Activated naive CD4-positive, alpha-beta T cell (primary cell): Measurements from ENCODE around the gene SRR.
"Not testable (repeated sequence)": the region's sequence is repeated elsewhere in the genome, so short reads cannot be mapped to it uniquely, and the experiment has no call there.

Source experiments
- DNase-seq, 4 experiments: peaks; one replicate each; lab custom pipeline; 2025; lab: John Stamatoyannopoulos, UW

Gene SRR, protein sequence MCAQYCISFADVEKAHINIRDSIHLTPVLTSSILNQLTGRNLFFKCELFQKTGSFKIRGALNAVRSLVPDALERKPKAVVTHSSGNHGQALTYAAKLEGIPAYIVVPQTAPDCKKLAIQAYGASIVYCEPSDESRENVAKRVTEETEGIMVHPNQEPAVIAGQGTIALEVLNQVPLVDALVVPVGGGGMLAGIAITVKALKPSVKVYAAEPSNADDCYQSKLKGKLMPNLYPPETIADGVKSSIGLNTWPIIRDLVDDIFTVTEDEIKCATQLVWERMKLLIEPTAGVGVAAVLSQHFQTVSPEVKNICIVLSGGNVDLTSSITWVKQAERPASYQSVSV

DNA sequence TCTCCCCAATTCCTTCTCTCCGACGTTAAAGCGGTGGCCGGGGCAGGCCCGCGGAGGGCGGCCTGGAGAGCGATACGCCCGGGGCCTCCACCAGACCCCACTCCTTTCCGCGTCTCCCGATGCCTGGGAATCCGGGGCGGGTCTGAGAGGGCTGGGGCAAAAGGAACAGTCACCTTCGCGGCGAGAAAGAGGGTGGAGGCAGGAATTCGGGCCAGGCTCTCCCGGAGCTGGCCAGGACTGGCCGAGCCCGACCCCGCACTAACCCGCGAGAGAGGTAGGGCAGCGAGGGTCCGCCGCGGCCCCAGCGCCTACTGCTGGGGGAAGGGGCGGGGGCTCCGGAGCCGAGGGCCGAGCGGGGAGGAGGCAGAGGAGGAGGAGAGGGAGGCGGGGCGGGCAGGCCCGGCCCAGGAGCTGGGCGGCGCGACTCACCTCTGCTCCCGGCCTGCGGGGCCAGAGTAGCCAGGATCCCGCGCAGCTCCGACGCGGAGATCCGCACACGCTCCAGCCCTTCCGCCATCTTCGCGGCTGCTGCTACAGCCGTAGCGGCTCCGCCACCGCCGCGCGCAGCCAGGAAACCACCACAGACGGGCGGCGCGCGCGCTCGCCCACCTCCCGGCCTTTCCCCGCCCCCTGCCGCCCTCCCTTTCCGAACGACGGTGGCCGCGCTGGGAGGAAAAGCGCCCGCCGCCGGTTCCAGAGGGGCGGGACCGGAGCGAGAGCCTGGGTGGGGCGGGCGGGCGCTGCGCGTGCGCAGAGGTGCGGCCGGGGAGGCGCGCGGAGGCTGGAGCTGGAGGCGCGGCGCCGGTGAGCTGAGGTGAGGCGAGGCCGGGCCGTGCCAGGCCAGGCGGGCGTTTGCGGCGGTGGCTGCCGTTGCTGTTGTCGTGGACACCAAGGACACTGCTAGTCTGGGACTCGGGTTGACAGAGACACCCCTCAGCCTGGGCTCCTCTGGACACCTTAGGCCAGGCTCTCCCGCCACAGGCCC is at the start of gene SRR, which contains the start of gene SMG6:
SRR (plus strand) TSS at position 747 of the 985 bp plus-strand sequence. CDS start 11,611 bp downstream, outside the sequence.
SMG6 (minus strand) TSS at position 582 of the 985 bp plus-strand sequence; CDS start at position 517, 65 bp downstream.
- peak; percentile 90 to 98 (median 94) for DNase-seq

DNA sequence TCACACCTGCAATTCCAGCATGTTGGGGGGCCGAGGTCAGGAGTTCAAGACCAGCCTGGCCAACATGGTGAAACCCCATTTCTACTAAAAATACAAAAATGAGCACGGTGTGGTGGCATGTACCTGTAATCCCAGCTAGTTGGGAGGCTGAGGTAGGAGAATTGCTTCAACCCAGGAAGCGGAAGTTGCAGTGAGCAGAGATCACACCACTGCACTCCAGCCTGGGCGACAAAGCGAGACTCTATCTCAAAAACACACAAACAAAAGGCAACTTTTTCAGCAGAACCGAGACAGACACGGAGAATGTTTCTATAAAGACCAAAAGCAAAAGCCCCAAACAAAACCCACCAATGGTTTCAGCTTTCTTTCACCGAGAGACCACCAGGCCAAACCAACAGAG is 44.9 kb upstream of the SRR start:
- not testable (repeated sequence) for DNase-seq

DNA sequence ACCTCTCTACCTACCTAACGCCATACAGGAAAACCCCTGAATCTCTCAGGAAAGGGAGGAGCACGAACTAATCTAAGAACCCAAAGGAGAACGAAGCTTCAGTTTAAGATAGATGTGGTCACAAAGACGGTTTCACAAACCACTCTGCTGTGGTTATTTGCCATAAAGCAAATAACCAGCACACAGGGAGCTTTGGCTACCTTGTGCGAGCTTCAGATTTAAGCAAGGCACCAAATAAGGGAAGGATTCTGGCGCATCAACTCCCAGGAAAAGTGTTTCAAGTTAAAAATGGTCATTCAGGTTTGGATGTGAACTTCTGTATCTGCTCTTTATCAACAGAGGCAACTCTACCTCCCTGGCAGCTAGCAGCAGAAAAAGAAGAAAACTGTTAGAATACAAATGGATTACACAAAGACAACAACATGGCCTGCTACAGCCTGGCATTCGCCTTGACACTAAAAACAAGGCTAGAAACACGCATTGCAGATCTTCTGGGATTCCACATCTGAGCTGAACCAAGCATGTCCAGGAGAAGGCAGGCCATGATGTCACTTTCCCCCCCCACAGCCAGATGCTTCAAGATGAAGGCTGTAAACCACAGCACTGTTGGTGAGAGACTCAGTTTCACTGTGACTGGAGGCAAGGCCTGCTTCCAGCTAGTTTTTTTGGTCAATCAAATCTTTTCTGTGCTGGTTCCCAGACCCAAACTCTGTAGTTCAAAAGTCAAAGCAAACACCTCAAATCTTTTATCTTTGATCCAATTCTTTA is 43.8 kb upstream of the SRR start:
- peak in 1 of 4 experiments; percentile 18 for DNase-seq

DNA sequence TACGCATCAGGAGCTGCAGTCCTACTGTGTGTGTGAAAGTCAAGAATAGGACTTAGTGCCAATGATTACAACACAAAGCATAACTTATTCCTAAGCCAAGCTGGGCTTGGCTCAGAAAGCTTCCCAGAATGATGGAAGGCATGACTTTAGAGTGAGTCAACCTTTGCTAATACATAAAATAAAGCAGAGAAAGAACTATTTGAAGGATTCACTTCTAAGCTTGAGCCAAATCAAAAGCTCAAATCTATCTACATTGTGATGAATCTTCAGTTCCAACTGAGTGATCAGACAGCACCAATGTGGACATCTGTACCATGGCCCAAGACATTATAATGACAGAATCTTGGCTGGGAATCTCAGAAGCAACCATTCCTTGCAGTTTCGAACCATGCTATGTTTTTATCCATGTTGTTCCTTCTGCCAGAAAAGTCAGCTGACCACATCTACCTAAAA is 41.6 kb upstream of the SRR start:
- no peak for DNase-seq

DNA sequence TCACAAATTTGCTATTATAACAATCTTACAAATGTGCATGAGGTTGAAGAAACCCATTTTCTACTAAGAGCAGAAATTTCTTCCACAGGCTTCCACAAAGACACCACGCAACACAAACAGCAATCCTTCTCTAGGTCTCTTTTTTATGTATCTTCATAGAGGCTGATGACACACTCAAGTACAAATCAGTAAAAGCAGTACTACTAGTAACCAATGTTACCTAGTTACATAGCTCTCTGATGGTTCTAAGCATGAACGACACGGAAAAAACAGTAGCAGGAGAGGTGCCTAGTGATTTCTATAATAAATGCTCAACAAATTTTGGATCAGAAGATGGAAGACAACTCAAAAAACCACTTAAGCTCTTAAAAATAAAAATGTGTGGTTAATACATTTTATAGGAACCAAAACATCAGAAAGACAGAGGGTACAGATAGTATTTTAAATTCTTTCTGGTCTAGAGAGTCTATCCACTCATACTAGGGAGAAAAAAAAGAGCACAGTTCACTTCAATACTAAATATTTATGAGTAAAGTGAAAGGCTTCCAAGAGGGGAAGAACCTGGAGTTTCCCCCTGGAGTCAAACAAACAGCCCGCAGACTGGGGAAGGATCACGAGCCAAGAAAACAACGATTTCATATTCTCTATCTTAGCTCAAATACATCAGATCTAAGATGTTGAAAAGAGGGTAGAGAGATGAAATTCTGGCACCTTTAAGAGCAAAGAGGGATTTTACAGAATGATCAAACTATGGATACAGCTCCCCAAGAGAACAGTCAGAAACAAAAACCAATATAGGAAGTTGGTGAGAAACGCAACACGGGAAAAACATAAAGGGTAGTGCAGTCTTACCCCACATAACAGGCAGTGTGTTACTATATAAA is 40.3 kb upstream of the SRR start:
- no peak for DNase-seq

DNA sequence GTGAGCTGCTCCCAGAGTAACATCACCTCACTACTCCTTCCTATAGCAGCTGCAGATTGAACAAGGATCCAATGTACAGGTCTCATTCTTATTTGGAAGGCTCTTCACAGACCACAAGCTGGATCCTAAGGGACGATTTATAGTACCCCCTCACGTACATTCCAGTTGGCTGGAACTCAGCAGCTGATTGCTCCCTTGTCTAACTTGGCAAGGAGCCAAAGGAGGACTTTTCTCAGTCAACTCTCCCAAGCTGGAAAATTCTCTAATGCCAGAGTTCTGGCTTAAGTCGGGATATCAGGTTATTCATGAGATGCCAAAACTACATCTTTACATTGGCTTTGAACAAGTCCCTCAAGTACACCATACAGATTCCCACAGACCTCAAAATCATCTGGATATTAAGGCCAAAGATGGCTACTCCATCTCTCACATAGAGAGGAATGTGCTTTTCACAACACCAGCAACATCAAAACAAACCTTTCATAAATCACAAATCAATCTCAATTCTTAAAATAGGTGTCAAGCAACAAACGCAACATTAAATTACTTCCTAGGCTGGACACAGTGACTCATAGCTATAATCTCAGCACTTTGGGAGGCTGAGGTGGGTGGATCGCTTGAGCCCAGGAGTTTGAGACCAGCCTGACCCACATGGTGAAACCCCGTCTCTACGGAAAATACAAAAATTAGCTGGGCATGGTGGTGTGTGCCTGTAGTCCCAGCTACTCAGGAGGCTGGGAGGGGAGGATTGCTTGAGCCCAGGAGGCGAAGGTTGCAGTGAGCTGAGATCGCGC is 39.5 kb upstream of the SRR start:
- no peak for DNase-seq

DNA sequence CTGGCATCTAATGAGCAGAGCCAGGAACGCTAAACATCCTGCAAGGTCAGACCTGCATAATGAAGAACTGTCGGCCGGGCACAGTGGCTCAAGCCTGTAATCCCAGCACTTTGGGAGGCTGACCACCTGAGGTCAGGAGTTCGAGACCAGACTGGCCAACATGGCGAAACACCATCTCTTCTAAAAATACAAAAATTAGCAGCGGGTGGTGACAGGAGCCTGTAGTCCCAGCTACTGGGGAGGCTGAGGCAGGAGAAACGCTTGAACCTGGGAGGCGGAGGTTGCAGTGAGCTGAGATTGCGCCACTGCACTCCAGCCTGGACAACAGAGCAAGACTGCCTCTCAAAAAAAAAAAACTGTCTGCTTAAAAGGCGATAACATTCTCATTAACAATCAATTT is 38.6 kb upstream of the SRR start:
- not testable (repeated sequence) for DNase-seq

DNA sequence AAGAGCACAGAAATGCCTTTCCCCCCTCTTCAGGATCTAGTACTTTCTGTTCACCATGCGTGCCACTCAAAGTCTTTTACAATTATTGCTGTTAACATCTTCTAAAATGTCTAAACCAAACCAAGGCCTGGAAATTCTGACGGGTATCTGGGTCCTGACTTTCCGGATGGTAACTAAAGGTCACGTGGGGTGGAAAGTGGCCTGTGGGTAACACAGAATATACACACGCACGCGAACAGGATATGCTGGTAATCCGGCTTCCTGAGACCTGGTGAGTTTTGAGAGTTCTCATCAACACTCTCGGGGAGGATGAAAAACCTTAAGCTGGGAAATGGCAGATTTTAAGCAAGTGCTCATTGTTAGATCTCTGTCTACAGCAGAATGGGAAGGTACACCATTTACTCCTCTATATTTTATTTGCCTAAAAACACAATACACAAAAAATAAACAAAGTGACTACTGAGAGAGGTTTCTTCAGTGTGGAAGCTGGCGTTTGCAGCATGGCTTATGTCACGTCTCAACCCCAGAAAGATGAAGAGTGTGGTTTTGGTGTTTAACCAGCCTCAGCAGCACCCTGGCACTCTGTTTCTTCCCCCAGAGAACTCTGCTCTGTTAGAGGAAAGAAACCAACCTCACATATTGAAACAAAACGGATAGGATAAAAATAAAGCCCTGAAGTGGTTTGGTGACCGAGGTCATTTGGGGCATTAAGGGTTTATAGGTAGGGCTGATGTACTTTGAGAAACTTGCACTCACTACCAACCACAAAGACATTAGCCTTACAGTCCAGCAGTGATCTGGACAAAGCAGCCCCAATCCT is 37.5 kb upstream of the SRR start:
- peak; percentile 19 to 55 (median 34) for DNase-seq

DNA sequence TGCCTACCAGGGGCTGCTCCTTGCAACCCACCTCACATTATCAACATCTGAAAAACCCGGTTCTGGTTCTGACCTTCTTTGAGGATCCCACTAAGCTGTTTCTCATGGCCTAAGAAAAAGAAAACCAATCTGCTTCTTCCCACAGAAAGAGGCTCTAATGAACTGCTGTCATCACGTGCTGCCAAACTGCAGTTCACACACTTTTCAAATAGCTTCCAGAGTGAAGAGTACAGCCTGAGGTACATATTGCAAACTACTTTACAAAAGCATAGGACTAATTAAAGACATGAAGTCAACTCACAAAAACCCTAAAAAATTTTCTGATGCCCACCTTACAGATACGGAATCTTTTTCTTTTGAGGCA is 36.9 kb upstream of the SRR start:
- no peak for DNase-seq

DNA sequence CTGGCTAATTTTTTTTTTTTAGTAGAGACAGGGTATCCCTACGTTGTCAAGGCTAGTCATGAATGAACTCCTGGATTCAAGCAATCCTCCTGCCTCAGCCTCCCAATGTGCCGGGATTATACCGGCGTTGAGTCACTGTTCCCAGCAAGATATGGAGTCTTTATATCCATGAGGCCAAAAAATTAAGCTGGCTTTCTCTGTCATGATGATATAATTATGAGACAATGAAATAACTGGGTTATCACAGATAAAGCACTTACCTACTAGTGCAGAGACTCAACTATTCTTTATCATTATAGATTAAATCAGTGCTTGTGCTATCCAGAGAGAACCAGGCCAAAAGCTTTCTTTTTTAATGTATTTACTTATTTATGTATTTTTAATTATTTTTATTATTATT is 36.4 kb upstream of the SRR start:
- no peak for DNase-seq

DNA sequence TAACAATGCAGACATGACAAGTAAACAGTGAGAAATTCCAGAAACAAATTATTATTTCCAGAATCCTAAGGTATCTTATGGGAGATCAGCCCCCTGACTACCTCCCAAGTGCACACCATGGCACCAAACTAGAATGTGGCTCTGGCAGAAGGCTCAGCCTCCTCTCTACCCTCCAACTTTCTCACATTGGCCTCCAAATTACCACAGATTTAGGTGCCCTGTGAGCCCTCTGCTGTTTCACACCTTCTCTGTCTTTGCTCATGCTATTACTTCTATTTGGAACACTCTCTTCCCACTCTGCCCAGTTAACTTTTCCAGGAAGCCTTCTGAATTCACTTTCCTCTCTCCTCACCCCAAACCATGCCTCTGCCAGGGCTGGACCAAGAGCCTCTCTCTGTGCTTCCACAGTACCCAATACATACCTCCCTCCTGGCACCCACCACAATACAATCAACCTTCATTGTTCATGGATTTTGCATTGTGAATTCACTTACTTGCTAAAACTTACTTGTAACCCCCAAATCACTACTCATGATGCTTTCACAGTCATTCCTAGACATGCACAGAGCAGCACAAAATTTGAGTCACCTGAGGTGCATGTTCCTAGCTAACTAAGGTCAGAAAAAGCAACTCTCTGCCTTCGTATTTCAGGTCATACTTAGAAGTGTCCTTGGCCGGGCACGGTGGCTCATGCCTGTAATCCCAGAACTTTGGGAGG is 31.6 kb upstream of the SRR start:
- no peak for DNase-seq

DNA sequence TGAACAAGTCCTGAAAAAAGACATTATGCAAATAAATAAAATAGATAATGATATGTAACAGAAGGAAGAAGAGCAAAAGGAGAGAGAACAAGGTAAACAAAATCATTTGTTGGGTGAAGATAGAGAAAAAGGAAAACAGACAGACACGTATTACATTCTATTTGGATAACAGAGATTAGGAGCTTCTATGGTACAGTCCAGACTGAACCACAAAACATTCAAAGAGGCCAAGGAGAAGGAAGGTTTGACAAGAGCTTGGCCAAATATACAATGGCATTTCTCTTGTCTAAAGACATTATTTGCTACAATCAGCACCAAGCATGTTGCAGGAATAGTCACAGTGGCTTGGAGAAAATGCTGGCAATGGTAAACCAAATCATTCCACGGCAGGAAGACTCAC is 29.3 kb upstream of the SRR start:
- DNase-seq, result no peak

DNA sequence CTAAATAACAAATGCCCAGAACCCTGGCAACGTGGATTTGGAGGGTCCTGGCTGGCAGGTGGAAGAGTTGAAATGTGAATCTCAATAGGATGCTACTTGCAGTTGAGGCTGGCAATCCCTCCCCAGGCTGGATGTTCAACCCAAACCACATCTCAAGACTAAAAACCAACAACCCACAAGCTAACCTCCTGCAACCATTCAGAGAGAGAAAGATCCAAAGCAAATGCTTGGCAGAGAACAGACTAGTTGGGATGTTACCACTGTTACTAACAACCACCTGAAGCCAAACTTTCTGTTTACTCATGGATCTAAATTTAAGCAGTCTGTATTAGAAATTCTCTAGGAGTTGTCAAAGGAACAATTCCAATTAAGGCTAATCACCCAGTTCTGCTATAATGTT is 28.0 kb upstream of the SRR start:
- DNase-seq, result no peak

DNA sequence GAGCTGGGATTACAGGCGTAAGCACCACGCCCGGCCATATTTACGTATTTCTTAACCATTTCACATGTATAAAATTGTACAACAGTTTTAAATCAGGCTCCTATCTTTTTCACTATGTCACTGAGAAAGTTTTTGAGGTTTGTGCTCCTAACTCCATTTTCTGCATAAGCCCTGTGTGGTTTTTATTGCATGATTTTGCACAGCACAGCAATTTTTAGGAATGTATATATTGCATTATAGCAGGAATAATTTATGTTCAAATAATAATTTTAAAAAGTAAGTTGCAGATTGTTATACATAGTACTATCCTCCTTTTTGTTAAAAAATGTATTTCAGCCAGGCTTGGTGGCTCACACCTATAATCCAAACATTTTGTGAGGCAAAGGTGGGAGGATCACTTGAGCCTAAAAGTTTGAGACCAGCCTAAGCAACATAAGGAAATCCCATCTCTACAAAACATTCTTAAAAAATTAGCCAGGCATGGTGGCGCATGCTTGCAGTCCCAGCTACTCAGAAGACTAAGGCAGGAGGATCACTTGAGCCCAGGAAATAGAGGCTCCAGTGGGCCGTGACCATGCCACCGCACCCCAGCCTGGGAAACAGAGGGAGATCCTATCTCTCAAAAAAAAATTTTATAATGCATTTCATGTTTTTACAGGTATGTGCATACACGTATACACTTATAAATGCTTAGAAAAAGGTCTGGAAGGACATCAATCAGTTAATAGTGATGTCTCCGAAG is 26.1 kb upstream of the SRR start:
- no peak for DNase-seq

DNA sequence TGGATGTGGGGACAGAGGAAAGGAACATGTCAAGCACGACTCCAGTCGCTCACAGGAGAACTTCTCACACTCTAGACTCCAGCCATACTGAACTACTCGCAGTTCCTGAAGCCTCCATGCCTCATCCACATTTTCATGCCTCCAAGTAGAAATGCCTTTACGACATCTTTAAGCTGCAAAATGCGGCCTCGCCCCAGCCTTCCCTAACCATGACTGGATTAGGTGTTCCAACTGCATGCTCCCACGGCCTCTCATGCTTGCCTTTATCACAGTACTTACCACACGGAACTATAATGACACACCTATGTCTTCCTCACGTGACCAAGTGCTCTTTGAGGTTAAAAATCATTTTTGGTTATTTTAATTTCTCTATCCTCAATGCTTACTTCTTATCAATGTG is 24.0 kb upstream of the SRR start:
- no peak for DNase-seq

DNA sequence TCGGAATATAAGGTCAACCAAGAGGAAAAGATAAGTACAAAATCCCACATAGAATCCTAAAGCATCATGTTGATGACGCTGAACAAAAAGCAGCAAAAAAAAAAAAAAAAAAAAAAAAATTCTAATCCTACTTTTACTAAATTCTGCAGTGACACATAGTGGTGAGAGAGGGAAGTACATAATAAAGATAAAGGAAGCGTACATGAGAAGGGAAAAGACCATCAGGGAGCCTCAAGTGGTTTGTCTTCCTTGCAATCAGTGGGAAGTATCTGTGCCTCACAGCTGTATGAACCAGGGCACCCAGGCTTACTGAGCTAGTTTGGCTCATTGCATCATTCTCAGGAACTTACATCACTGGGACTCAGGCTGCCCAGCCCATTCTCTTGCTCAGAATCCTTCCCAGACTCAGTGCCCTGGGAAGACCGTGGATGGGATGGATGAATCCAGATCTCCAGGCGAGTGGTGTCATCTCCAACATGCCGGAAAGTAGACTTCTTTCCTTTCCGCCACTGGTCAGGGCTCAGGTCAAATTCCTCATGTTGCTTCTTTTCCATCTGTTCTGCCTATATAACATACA is 21.4 kb upstream of the SRR start:
- DNase-seq, result no peak

DNA sequence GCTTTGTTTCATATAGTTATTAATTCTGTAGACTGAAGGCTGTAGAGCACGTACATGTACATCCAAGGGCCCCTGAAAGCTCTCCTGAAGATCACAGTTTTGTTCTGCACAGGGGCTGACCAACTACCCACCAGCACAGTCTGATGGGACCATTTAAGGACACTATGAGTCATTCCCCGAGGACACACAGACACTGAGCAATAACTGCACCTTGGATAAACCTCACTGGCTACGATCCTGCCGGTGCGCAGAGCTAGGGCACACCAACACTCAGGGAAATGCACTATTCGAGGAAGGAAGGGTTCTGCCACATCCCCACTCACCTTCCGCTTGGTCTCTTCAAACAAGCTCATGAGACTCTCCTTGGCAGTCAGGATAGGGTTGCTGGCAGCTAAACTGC is 20.4 kb upstream of the SRR start:
- no peak for DNase-seq
